ENCODE measurements around the gene ARHGEF1. TPM values are rescaled to one million over a fixed set of nuclear protein-coding genes. Genes with fewer than 3 reads are reported as not detected.

Gene ARHGEF1
- total RNA-seq, 1 donor from 2014 or later, result 78.8 TPM

GRCh38 chr19:41925208-41926003 lies 42.4 kb downstream of the ARHGEF1 start:
- no peaks in the 10 kb centered on the region for H3K9me3 Mint-ChIP-seq
- no peaks in the 10 kb centered on the region for H3K36me3 Mint-ChIP-seq
- peaks cover 42% of the 10 kb centered on the region for H3K27me3 Mint-ChIP-seq (ENCODE audit: low read depth)
- no peak overlapping the region for H3K27ac Mint-ChIP-seq
- no peak for TF ChIP-seq CTCF (IDR thresholded peaks at IDR 0.05; ENCODE audit: unreplicated experiment)
- H3K4me3 Mint-ChIP-seq, result no peak overlapping the region
- no peak for DNase-seq (ENCODE audit: low spot score in 2 of 2, unreplicated experiment in 2 of 2)
- H3K4me1 Mint-ChIP-seq, result peaks cover 6% of the 10 kb centered on the region

DNA sequence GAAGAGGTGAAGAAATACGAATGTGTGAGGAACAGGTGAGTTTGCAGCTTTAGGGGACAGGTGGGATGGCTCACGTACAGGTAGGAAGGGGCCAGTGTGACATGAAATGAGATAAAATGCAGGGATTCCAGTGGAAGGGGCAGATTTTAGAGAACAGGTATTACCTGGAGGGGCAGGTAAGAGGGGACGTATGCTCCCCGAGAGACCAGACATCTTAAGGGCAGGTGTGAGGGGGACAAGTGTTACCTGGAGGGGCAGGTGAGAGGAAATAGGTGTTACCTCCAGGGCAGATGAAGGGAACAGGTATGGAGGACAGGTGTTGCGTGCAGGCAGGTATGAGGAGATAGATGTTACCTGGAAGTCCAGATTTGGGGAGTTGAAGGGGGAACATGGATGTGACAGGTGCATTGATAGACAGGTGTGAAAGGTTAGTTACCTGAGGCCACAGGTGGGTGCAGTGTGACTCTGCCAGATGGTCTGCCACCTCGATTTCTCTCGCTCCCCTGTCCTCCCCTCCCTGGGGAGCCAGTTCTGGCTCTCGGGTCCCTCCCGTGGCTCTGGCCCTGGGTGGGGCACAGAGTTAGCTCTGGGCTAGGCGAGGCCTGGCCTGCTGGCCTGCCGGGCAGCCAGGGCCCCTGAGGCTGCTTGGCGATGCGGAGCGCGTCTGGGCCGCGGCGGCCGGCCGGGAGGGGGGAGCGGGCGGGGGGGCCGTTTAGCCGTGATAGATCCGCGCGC lies 43.2 kb downstream of the ARHGEF1 start:
- TF ChIP-seq CTCF (IDR thresholded peaks at IDR 0.05; ENCODE audit: unreplicated experiment), result no peak
- H3K27ac Mint-ChIP-seq, result no peak overlapping the region
- H3K4me3 Mint-ChIP-seq, result no peak overlapping the region
- H3K9me3 Mint-ChIP-seq, result no peaks in the 10 kb centered on the region
- no peaks in the 10 kb centered on the region for H3K36me3 Mint-ChIP-seq
- DNase-seq (ENCODE audit: low spot score in 2 of 2, unreplicated experiment in 2 of 2), result no peak
- H3K4me1 Mint-ChIP-seq, result peaks cover 6% of the 10 kb centered on the region
- H3K27me3 Mint-ChIP-seq (ENCODE audit: low read depth), result peaks cover 48% of the 10 kb centered on the region

DNA sequence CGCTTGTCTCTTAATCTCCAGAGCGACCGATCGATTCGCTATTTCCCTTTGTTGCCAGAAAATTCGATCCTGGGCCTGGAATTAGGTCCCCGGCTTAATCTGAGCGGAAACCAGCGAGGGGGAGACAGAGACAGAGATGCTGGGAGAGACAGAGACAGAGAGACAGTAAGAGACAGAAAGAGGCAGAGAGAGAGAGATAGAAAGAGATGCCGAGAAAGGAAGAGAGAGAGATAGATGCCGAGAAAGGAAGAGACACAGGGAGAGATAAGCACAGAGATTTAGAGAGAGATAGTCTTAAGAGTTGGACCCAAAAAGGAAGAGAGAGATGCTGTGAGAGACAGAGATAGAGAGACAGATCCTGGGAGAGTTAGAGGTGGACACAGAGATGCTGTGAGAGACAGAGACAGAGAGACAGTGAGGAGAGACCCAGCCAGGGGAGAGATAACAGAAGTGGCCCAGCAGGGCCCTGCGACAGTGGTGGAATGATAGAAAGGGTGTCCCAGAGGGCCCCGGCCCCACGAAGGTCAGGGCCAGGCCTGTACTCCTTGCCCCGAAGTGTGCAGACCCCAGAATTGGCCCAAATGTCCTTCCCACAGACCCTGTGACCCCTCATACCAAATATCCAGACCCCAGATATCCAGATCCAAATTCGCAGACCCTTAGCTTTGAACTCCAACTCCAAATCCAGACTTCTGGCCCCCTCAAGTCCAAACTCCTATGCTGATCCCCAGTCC lies 43.9 kb downstream of the ARHGEF1 start:
- Mint-ChIP-seq H3K27ac (no peak overlapping the region), H3K4me1 (peaks cover 6% of the 10 kb centered on the region), H3K27me3 (ENCODE audit: low read depth) (peaks cover 49% of the 10 kb centered on the region), H3K4me3 (no peak overlapping the region), H3K36me3 (no peaks in the 10 kb centered on the region), H3K9me3 (no peaks in the 10 kb centered on the region)
- no peak for DNase-seq (ENCODE audit: low spot score in 2 of 2, unreplicated experiment in 2 of 2)
- no peak for TF ChIP-seq CTCF (IDR thresholded peaks at IDR 0.05; ENCODE audit: unreplicated experiment)

DNA sequence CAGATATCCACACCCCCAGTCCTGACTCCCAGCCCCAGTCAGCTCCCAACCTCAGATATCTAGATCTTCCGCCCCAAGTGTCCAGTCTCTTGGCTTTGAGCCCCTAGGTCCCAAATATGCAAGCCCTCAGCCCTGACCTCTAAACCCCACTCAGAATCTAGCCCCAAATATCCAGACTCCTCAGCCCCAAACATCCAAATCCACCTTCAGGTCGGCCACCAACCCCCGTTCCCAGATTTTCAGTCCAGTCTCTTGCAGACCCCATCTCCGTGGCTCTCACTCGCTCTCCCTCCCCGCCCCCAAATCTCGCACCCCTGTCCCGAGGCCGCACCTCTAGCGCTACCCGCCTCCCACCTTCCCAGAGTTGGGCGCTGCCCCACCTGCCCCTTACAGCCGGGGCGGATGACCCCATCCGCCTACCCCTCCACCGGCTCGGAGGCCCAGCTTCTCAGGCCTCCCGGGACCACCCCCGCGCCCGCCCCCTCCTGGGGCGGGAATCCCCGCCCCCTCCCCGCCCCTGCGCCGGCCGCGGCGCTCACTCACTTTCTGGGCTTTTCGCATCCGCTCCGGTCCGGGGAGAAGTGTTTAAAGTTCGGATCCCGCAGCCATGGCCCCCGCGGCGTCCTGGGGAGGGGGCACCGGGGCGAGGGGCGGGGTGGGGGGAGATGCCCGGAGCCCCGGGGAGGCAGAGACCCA lies 44.7 kb downstream of the ARHGEF1 start:
- no peak for TF ChIP-seq CTCF (IDR thresholded peaks at IDR 0.05; ENCODE audit: unreplicated experiment)
- H3K9me3 Mint-ChIP-seq, result no peaks in the 10 kb centered on the region
- H3K4me1 Mint-ChIP-seq, result peaks cover 8% of the 10 kb centered on the region
- no peaks in the 10 kb centered on the region for H3K36me3 Mint-ChIP-seq
- no peak overlapping the region for H3K27ac Mint-ChIP-seq
- no peak for DNase-seq (ENCODE audit: low spot score in 2 of 2, unreplicated experiment in 2 of 2)
- peak overlapping the region; percentile 59 for H3K4me3 Mint-ChIP-seq
- peaks cover 51% of the 10 kb centered on the region for H3K27me3 Mint-ChIP-seq (ENCODE audit: low read depth)

DNA sequence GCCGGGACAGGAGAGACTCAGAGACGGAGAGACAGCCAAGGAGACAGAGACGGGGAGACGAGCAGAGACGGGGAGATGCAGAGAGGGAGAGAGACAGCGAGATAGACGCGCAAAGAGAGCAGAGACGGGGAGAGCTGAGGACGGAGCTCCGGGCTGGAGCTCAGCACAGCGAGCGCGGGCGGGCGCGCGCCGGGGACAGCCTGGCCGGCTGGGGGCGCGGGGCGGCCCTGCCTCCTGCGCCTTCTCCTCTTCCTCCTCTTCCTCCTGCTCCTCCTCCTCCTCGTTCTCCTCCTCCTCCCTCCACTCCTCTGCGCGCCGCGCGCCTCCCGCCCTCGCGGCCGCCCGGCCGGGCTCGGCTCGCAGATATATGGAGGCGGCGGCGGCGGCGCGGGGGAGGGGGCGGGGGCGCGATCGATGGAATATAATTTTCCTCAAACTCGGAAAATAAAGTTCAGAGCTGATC lies 45.3 kb downstream of the ARHGEF1 start, which contains the start of gene ERFL:
TSS of gene ERFL (minus strand) at position 229 of the 463 bp plus-strand sequence. CDS start 15,530 bp downstream, outside the sequence.
- DNase-seq (ENCODE audit: low spot score in 2 of 2, unreplicated experiment in 2 of 2), result no peak
- no peak for TF ChIP-seq CTCF (IDR thresholded peaks at IDR 0.05; ENCODE audit: unreplicated experiment)
- Mint-ChIP-seq H3K9me3 (no peaks in the 10 kb centered on the region), H3K4me3 (peak within 1 kb of the TSS; percentile 59), H3K27me3 (ENCODE audit: low read depth) (peaks cover 51% of the 10 kb centered on the region), H3K4me1 (peaks cover 10% of the 10 kb centered on the region), H3K36me3 (no peaks in the 10 kb centered on the region), H3K27ac (no peak within 1 kb of the TSS)

Data from mesothelial cell of epicardium (in vitro differentiated cells).